DMS 273 treated with DMSO at 0.1 percent for 48 hours (cell line): Measurements from ENCODE around the gene DNAH14.

Experiments
- DNase-seq: peaks from one replicate; lab custom pipeline; 2025; lab: John Stamatoyannopoulos, UW

The DNAH14 gene

DNA sequence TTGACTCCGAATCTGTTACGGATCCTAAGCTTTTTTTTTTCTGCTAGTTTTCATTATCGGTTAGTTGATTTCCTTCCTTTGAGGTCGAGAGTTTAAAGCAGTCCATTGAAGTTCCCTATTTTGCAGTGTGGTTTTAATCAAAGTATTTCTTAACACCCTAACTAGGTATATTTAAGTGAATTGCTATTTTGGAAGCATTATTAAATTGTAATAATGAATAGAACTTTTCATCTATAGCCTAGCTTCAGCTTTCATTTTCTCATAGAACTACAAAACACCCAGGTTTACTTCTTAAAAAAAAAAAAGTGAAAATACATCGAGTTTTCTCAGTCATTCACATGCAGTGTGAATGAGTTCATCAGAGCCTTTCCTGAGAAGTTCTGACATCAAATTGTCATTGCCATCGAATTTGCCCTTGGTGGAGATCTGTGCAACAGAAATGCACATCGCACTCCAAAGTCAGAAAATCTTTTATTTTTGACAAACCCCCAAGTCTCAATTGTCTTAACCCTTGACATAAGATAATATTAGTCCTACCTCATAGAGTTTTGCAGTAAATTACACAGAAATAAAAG is 499.5 kb downstream of the DNAH14 start:
- DNase-seq: no peak

DNA sequence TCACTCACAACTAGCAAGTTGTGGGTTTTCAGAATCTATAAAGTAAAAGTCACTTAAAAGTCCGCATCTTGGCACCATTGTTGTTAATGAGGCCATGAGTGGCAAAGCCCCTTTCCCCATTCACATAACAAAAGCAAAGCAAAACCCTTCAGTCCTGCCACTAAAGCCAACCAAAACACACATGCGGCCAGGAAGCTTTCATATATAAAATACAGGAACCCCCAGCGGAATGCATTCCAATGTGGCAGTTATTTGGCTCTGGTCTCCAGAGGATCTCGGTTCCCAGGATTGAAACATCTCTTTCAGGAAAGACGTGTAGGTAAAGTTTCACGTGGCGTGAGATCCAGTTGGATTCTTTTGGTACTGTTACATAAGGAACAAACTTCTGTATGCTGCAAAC is 500.8 kb downstream of the DNAH14 start:
- no peak for DNase-seq

DNA sequence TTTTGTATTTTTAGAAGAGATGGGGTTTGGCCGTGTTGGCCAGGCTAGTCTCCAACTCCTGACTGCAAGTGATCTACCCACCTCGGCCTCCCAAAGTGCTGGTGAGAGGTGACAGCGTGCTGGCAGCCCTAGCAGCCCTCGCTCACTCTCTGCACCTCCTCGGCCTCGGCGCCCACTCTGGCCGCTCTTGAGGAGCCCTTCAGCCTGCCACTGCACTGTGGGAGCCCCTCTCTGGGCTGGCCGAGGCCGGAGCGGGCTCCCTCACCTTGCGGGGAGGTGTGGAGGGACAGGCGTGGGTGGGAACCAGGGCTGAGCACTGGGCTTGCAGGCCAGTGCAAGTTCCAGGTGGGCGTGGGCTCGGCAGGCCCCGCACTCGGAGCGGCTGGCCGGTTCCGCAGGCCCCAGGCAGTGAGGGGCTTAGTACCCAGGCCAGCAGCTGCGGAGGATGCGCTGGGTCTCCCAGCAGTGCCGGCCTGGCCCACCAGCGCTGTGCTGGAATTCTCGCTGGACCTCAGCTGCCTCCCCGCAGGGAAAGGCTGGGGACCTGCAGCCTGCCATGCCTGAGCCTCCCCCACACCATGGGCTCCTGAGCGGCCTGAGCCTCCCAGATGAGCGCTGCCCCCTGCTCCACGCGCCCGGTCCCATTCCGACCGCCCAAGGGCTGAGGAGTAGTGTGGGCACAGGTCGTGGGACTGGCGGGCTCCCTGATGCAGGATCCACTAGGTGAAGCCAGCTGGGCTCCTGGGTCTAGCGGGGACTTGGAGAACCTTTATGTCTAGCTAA is 501.8 kb downstream of the DNAH14 start:
- no peak for DNase-seq

GRCh38 chr1:225434046-225434445 is 504.6 kb downstream of the DNAH14 start:
- no peak for DNase-seq

GRCh38 chr1:225435076-225435475 is 505.6 kb downstream of the DNAH14 start:
- DNase-seq: no peak

DNA sequence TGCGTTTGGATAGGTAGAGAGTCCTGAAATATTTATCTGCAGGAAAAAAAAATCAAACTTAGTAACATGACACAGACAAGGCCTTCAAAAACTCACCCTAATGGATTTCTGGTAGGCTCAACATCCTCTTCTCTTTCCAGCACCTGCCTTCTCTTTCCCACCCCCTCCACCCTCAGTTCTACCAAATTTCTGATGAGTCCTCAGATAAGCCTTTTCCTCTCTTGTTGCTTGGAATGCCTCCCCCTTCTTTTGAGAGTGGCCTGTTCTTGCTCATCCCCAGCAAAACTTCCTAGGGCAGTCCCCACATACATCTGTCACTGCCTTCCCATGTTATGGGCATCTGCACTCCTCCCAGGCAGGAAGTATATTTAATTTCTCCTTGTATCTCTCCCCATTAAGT is 506.0 kb downstream of the DNAH14 start:
- DNase-seq: no peak

DNA sequence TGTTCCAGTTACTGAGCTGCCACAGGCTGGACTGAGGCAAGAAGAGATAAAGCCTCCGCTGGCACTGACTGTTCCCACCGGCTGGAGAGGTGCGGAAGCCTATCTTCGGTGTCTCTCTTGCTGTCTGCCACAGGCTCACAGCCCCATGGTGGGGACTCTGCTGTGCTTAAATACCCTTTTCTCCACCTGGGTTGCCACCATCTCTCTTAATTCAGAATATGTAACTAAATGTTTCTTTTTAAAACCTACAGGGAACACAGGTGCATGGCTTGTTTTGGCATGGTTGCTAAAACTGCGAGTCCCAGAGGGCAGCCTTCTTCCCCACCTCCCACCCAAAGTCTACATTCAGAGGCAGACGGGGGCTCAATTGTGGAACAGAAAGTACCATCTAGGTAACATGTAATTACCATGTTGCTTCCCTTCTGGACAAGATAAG is 506.5 kb downstream of the DNAH14 start:
- DNase-seq: no peak

- DNase-seq: no peak
Observed at GRCh38 chr1:225437710-225438437, 508.4 kb downstream of the DNAH14 start.

- no peak for DNase-seq
Observed at GRCh38 chr1:225440380-225441221, 511.1 kb downstream of the DNAH14 start.

GRCh38 chr1:225441314-225442122 is 512.0 kb downstream of the DNAH14 start:
- no peak for DNase-seq

DNA sequence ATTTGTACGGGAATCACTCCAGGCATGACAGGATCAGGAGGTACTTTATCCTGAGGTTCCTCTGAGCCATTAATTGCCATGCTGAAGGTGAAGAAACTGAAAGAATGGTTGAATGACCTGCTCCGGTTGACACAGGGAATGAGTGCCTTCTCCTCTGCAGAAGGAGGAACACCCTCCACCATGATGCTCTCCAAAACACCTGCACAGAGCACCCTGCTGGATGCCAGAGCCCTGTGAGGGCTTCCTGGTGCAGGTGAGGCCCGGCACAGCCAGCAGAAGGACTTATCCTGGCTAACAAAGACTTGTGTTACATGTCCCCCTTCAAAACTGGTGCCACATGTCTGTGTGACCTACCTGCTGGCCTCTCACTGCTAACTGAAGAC is 512.6 kb downstream of the DNAH14 start:
- DNase-seq: no peak

DNA sequence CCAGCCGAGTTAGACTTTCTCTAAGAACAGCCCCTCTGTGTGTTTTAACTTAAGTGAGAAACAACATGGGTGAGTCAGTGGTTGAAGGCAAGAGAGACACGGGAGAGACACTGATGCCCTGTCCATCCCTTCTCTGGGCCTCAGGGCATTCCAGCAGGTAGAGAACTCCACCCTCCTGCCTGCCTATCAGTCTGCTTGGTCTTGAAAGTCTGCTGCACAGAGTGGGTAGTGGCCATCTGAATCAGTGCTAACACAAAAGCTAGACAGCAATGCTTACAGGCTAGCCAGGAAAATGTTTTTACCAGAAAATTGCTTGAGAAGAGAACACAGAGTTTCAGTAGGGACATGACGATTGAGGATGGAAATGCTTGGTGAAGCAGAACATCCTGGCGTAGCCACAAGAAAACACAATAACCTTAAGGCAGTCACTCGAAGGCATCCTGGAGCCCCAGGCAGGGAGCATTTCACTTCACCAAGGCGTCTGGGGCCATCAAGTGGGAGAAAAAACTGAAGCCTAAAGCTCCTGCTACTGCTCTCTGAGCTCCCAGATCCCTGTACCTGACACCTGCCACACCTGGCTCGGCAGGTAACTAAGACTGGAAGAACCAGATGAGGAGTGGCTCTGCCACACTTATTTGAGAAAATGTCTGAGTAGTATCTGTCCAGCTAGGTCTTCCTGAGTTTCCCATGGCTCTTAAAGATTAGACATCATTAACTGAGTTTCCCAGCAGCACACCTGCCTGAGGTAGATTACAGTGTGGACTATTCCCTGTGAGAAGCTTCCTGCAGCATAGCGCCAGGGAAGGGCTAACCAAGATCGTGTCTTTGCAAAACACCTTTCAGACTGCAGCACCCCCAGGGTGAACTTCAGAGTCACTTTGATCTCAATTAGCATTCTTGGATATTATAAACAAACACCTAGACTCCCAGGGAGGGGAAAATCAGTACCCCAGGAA is 516.4 kb downstream of the DNAH14 start:
- no peak for DNase-seq

DNA sequence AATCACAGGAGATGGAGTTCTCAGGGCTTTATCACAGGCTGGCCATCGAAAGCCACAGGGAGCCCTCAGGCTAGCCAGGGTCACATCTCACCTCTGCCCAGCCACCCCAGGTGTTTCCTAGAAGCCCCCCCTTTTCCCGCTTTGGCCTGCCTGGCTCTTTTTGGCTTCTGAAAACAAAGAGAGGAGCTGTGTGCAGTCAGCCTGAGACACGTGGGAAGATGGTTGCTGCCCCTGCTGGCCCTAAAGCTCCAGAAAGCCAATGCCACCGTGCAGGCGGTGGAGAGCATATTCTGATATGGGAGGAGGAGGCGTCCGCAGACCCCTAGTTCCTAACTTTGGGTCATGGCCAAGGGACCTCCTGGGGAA is 517.1 kb downstream of the DNAH14 start:
- DNase-seq: no peak

- no peak for DNase-seq
Observed at GRCh38 chr1:225446981-225447615, 517.6 kb downstream of the DNAH14 start.

- no peak for DNase-seq
Observed at GRCh38 chr1:225447650-225448089, 518.2 kb downstream of the DNAH14 start.

DNA sequence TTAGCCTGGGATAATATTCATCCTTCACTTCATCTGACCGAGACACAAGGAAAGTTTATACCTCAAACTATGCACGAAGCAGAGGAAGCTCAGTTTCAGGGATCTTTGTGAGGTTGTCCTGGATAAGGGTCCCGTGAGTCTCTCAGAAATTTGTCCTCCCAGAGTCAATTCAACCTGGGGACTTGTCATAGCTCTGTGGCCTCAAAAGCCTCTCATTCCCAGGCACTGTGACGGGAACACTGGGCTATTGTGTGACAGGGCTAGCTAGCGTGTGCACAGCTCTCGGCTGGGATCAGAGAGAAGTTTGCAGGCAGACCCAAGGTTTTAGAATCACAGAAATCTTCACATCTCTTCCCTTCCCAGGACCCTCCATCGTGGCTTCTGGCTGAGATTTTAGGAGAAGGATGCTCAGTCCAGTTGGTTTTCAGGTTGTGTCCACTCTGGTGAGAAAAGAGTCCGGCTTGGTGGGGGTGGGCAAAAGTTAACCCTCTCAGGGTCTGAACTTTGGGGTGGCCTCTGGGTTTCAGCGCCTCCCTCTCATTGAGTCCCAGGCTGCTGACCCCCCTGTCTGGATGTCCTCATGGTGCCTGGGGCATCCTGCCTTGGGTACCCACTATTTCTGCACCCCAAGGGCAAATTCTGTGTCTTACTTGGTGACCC is 518.8 kb downstream of the DNAH14 start:
- no peak for DNase-seq
